K562 (cell line): ENCODE data around the gene APOL3. TPM values are rescaled to one million over a fixed set of nuclear protein-coding genes. Genes with fewer than 3 reads are reported as not detected.

Experiments used
- ETV5 ChIP-seq: sonication (generic); formaldehyde crosslinking; IDR thresholded peaks from 2 replicates; pipeline ENCODE4 v1.4.0; 2020; ENCODE audit warnings: low read depth, mild to moderate bottlenecking, missing genetic modification reagents
- MLLT1 ChIP-seq, 2 experiments: fragments of 450-650 bp; IDR thresholded peaks; 2 replicates each; pipeline ENCODE4 v1.6.1; 2016
- MYC ChIP-seq, 2 experiments: fragments of 250-450 bp in 1 of 2; sonication (Bioruptor Pico) in 1 of 2; IDR thresholded peaks; 2 replicates each; pipeline versions ENCODE4 v1.5.1 to v1.6.1; 2012 to 2021; ENCODE audit warnings: low read depth in 2 of 2, borderline replicate concordance in 1 of 2, improper control_type of control experiment in 1 of 2, low read length in 1 of 2, mild to moderate bottlenecking in 1 of 2, moderate library complexity in 1 of 2
- RAD21 ChIP-seq, 2 experiments: fragments of 250-450 bp in 1 of 2; fragments of 450-650 bp in 1 of 2; sonication (Bioruptor Pico) in 1 of 2; formaldehyde crosslinking in 1 of 2; IDR thresholded peaks in 1 of 2; conservative IDR thresholded peaks in 1 of 2; 2 replicates each; pipeline versions ENCODE4 v1.4.0 to v1.8.0; 2020 to 2022; ENCODE audit warnings: mild to moderate bottlenecking in 2 of 2, moderate library complexity in 1 of 2
- TFAP4 ChIP-seq: sonication (generic); formaldehyde crosslinking; IDR thresholded peaks from 2 replicates; pipeline ENCODE4 v1.8.0; 2022; ENCODE audit warnings: missing genetic modification reagents, mild to moderate bottlenecking, moderate library complexity, borderline replicate concordance
- YY1 ChIP-seq, 3 experiments: IDR thresholded peaks; 2 replicates each; pipeline ENCODE4 v1.6.1; 2011; ENCODE audit warnings: low read length in 2 of 3, mild to moderate bottlenecking in 2 of 3, moderate library complexity in 2 of 3, borderline replicate concordance in 1 of 3, control low read depth in 1 of 3, low read depth in 1 of 3; ENCODE audit not compliant: insufficient read depth in 3 of 3, insufficient replicate concordance in 2 of 3, control insufficient read depth in 1 of 3, insufficient read length in 1 of 3; ENCODE audit errors: extremely low read depth in 1 of 3
- ZNF408 ChIP-seq: fragments of 250-450 bp; sonication (Bioruptor Pico); IDR thresholded peaks from 2 replicates; pipeline ENCODE4 v1.4.0; 2020; ENCODE audit warnings: low read depth, mild to moderate bottlenecking, moderate library complexity
- polyA plus RNA-seq, 8 experiments: library from polyadenylated mRNA; depleted of rRNA in 4 of 8; stranded (reverse) in 5 of 8; unstranded in 3 of 8; fragments of >200 nt; fragmentation: Nextera tagmentation in 2 of 8; fragmentation: Illumina TruSeq in 1 of 8; extraction: Ambion mirVana in 2 of 8; extraction: Trizol in 1 of 8; gene quantifications; 2 replicates each; pipeline versions ENCODE4 v1.2.1 to v1.2.3, GENCODE V29; 2011 to 2014; ENCODE audit warnings: inconsistent platforms in 1 of 8, missing spikeins in 1 of 8
- total RNA-seq, 7 experiments: library from RNA; depleted of rRNA in 6 of 7; stranded (reverse); fragments of >200 nt in 6 of 7; fragmentation: Illumina TruSeq in 2 of 7; extraction: Trizol in 2 of 7; gene quantifications; 2 replicates each; pipeline versions ENCODE4 v1.2.1 to v1.2.3, GENCODE V29; 2011 to 2021; ENCODE audit warnings: low replicate concordance in 1 of 7
- TF ChIP-seq, protein P1 (sequence below): fragments of 450-650 bp; formaldehyde crosslinking; IDR thresholded peaks from 2 replicates; pipeline ENCODE4 v1.4.0; 2020; ENCODE audit warnings: mild to moderate bottlenecking, moderate library complexity
- TF ChIP-seq, protein P2 (sequence below): sonication (generic); formaldehyde crosslinking; IDR thresholded peaks from 2 replicates; pipeline ENCODE4 v1.9.0; 2022; ENCODE audit warnings: mild to moderate bottlenecking, missing genetic modification reagents
- TF ChIP-seq, protein P3 (sequence below), 2 experiments: fragments of 450-650 bp; formaldehyde crosslinking in 1 of 2; IDR thresholded peaks; 2 replicates each; pipeline versions ENCODE4 v1.4.0 to v1.6.1; 2014 to 2020; ENCODE audit warnings: mild to moderate bottlenecking in 2 of 2, borderline replicate concordance in 1 of 2, low read depth in 1 of 2

APOL3 gene
- total and polyA plus RNA-seq, 9 of the 15 experiments (the other 6 are each of a cell fraction or from before 2014, with no cell fraction given): 0.25 to 1.1 (median 0.56) TPM; not detected in 1

- TF ChIP-seq, protein P1, sequence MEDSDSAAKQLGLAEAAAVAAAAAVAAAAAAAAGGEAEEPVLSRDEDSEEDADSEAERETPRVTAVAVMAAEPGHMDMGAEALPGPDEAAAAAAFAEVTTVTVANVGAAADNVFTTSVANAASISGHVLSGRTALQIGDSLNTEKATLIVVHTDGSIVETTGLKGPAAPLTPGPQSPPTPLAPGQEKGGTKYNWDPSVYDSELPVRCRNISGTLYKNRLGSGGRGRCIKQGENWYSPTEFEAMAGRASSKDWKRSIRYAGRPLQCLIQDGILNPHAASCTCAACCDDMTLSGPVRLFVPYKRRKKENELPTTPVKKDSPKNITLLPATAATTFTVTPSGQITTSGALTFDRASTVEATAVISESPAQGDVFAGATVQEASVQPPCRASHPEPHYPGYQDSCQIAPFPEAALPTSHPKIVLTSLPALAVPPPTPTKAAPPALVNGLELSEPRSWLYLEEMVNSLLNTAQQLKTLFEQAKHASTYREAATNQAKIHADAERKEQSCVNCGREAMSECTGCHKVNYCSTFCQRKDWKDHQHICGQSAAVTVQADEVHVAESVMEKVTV (CRISPR knock-in tag): peak; percentile 38; the same call in 1 of the 2 replicates
- peak; percentile 68; the same call in 1 of the 2 replicates for TF ChIP-seq MYC (IDR thresholded peaks at IDR 0.05; ENCODE audit: low read depth, low read length)
- TF ChIP-seq MYC (CRISPR knock-in tag; IDR thresholded peaks at IDR 0.05; ENCODE audit: borderline replicate concordance, low read depth): no peak
- TF ChIP-seq YY1 (IDR thresholded peaks at IDR 0.05; ENCODE audit: borderline replicate concordance in 1 of 3, control insufficient read depth in 1 of 3, extremely low read depth in 1 of 3, insufficient read depth in 3 of 3, insufficient read length in 1 of 3, insufficient replicate concordance in 2 of 3, low read depth in 1 of 3, low read length in 2 of 3): peak in 1 of 3 experiments; percentile 47
- TF ChIP-seq TFAP4 (CRISPR knock-in tag): peak; percentile 76; the same call in 1 of the 2 replicates
- no peak for TF ChIP-seq MLLT1 (IDR thresholded peaks at IDR 0.05)
- peak; percentile 62 to 80 for TF ChIP-seq RAD21 (CRISPR knock-in tag; conservative IDR thresholded peaks at IDR 0.05 in 1 of 2, IDR thresholded peaks at IDR 0.05 in 1 of 2)
- TF ChIP-seq, protein P2, sequence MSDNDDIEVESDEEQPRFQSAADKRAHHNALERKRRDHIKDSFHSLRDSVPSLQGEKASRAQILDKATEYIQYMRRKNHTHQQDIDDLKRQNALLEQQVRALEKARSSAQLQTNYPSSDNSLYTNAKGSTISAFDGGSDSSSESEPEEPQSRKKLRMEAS: peak; percentile 55; the same call in 1 of the 2 replicates
- TF ChIP-seq, protein P3, sequence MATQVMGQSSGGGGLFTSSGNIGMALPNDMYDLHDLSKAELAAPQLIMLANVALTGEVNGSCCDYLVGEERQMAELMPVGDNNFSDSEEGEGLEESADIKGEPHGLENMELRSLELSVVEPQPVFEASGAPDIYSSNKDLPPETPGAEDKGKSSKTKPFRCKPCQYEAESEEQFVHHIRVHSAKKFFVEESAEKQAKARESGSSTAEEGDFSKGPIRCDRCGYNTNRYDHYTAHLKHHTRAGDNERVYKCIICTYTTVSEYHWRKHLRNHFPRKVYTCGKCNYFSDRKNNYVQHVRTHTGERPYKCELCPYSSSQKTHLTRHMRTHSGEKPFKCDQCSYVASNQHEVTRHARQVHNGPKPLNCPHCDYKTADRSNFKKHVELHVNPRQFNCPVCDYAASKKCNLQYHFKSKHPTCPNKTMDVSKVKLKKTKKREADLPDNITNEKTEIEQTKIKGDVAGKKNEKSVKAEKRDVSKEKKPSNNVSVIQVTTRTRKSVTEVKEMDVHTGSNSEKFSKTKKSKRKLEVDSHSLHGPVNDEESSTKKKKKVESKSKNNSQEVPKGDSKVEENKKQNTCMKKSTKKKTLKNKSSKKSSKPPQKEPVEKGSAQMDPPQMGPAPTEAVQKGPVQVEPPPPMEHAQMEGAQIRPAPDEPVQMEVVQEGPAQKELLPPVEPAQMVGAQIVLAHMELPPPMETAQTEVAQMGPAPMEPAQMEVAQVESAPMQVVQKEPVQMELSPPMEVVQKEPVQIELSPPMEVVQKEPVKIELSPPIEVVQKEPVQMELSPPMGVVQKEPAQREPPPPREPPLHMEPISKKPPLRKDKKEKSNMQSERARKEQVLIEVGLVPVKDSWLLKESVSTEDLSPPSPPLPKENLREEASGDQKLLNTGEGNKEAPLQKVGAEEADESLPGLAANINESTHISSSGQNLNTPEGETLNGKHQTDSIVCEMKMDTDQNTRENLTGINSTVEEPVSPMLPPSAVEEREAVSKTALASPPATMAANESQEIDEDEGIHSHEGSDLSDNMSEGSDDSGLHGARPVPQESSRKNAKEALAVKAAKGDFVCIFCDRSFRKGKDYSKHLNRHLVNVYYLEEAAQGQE (IDR thresholded peaks at IDR 0.05; ENCODE audit: borderline replicate concordance): peak; percentile 71
- TF ChIP-seq, protein P3 (CRISPR knock-in tag; IDR thresholded peaks at IDR 0.05; ENCODE audit: low read depth): no peak
- no peak for TF ChIP-seq ZNF408 (CRISPR knock-in tag)
- TF ChIP-seq ETV5: no peak
Observed at GRCh38 chr22:36180038-36180880, 19.7 kb upstream of the APOL3 start (continued).
